ENCODE measurements around the gene PKM. TPM values are rescaled to one million over a fixed set of nuclear protein-coding genes. Genes with fewer than 3 reads are reported as not detected.

PKM gene
- total RNA-seq, 4 donors from 2014 or later = 307 to 392 (median 318) TPM

DNA sequence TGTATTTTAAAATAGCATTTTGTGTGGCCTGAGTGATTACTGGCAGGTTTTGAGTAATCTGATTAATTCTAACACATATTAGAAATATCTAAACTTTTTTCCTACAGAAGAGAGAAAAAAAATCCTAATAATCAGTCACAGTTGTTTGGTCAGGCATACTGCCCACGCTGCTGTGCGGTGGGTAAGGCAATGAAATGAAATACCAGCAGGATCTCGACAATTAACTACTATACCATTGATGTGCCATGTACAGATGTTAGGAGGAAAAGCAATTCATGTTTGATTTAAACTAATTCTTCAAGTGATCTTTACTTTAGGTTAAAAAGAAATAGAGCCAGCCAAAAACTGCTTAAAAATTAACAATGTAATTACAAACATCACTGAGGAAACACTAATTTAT is 38.6 kb downstream of the PKM start:
- DNase-seq = no peak
- Histone ChIP-seq H3K36me3 (no peaks in the 10 kb centered on the region), H3K27me3 (no peaks in the 10 kb centered on the region), H3K4me1 (peaks cover 0 to 8% (median 0%) of the 10 kb centered on the region in 4 donors), H3K4me3 (no peak overlapping the region), H3K9me3 (no peaks in the 10 kb centered on the region), H3K27ac (no peak overlapping the region)
- TF ChIP-seq, protein P1, sequence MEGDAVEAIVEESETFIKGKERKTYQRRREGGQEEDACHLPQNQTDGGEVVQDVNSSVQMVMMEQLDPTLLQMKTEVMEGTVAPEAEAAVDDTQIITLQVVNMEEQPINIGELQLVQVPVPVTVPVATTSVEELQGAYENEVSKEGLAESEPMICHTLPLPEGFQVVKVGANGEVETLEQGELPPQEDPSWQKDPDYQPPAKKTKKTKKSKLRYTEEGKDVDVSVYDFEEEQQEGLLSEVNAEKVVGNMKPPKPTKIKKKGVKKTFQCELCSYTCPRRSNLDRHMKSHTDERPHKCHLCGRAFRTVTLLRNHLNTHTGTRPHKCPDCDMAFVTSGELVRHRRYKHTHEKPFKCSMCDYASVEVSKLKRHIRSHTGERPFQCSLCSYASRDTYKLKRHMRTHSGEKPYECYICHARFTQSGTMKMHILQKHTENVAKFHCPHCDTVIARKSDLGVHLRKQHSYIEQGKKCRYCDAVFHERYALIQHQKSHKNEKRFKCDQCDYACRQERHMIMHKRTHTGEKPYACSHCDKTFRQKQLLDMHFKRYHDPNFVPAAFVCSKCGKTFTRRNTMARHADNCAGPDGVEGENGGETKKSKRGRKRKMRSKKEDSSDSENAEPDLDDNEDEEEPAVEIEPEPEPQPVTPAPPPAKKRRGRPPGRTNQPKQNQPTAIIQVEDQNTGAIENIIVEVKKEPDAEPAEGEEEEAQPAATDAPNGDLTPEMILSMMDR (IDR thresholded peaks at IDR 0.05) = no peak
- no peak for TF ChIP-seq POLR2A (IDR thresholded peaks at IDR 0.05)

DNA sequence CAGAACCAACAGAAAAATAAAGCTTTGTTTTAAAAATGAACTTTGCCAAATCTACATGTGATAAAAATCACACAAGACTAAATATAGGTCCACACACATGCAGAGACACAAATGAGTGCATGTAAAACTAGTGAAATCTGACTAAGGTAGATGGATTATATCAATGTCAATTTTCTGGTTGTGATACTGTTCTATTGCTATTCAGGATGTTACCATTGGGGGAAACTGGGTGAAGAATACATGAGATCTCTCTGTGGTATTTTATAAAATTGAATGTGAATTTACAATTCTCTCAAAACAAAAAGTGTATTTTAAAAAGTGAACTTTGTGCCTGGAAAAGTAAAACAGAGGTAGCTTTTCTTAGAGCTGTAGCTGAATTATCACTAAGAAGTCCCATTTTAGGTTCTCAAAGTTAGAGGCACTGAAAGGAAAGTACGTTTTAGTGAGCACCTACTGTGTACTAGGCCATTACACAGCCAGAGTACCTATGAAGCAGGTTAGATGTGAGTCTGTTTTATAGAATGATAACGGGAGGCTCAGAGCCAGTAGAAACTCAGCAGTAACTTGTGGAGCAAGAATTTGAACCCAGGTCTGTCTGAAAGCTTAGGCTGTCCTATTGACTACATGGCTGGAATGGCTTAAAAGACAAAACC is 41.6 kb downstream of the PKM start:
- DNase-seq = no peak
- Histone ChIP-seq H3K36me3 (no peaks in the 10 kb centered on the region), H3K9me3 (no peaks in the 10 kb centered on the region), H3K4me3 (no peak overlapping the region), H3K4me1 (peaks cover 0 to 11% (median 0%) of the 10 kb centered on the region in 4 donors), H3K27ac (no peak overlapping the region), H3K27me3 (no peaks in the 10 kb centered on the region)
- TF ChIP-seq POLR2A (IDR thresholded peaks at IDR 0.05) = no peak
- TF ChIP-seq, protein P1 (IDR thresholded peaks at IDR 0.05) = no peak

DNA sequence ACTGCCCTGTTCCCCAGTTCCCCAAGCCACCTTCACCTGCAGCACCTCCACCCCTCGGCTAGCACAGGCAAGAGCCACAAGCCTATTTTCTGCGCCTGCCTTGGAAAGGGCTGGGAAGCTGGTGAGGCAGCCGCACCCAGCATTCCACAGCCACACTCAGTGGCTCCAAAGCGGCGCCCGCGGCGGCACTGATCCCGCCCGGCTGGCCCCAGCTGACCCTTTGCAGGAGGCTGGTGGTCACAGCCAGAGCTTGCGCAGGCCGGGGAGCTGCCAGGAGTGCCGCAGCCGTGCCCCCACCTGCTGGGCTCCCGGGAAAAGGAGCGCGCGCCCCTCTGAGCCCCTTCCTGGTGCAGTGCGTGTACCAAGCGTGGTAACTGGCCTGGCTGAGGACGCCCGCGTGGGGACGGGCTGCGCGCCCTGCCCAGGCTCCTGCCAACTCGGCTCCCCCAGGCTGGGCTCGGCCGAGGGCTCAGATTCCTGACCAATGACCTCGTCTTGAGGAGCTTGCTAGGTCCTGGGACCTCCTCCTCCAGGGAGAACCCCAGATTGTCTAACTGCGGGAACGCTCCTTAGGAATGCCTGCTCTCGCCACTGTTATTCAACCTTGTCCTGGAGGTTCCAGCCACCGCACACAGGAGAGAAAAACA is 46.7 kb downstream of the PKM start:
- peak in 1 of 3 donors; percentile 70 for DNase-seq
- Histone ChIP-seq H3K36me3 (no peaks in the 10 kb centered on the region), H3K27ac (no peak overlapping the region), H3K4me1 (peaks cover 0 to 16% (median 0%) of the 10 kb centered on the region in 4 donors), H3K27me3 (no peaks in the 10 kb centered on the region), H3K4me3 (peak overlapping the region in 3 of 4 donors; percentile 15 to 48 (median 41)), H3K9me3 (no peaks in the 10 kb centered on the region)
- TF ChIP-seq POLR2A (IDR thresholded peaks at IDR 0.05) = peak in 1 of 2 donors; percentile 32
- TF ChIP-seq, protein P1 (IDR thresholded peaks at IDR 0.05) = no peak

DNA sequence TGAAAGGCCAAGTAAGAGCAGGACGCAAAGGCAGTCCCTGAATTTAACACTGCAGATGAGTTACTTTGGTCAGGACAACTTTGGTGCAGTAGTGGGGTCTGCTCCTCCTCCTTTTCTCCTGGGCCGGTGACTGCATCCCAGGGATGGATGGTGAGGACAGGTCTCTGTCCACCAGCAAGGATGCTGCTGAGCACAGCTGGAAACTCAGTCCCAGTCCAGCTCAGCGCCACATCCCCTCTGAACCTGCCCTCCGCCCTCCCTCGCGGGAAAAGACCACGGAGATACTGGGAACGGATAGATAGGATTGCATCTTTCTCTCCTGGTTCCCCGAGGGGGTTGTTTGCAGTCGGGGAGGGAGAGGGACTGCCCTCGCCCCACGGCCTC is 47.2 kb downstream of the PKM start:
- peak overlapping the region in 2 of 4 donors; percentile 41 to 48 for H3K4me3 ChIP-seq
- no peaks in the 10 kb centered on the region for H3K27me3 ChIP-seq
- H3K9me3 ChIP-seq = no peaks in the 10 kb centered on the region
- H3K36me3 ChIP-seq = no peaks in the 10 kb centered on the region
- H3K4me1 ChIP-seq = peaks cover 0 to 16% (median 0%) of the 10 kb centered on the region in 4 donors
- TF ChIP-seq, protein P1 (IDR thresholded peaks at IDR 0.05) = no peak
- H3K27ac ChIP-seq = no peak overlapping the region
- DNase-seq = no peak

DNA sequence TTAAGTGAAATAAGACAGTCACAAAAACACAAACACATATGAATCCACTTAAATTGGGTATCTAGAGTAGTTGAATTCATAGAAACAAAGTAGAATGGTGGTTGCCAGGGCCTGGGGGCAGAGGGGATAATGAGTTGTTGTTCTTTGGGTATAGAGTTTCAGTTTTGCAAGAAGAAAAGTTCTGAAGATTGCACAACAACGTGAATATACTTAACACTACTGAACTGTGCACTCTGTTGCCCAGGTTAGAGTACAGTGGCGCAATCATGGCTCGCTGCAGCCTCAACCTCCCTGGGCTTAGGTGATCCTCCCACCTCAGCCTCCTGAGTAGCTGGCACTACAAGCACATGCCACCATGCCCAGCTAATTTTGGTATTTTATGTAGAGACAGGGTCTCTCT is 48.3 kb downstream of the PKM start:
- DNase-seq = peak in 1 of 3 donors; percentile 54
- TF ChIP-seq, protein P1 (IDR thresholded peaks at IDR 0.05) = no peak
- no peak for TF ChIP-seq POLR2A (IDR thresholded peaks at IDR 0.05)

More for the DNA sequence above, 48.3 kb downstream of the PKM start:
- no peak overlapping the region for H3K4me3 ChIP-seq
- H3K9me3 ChIP-seq = no peaks in the 10 kb centered on the region
- no peak overlapping the region for H3K27ac ChIP-seq
- no peaks in the 10 kb centered on the region for H3K27me3 ChIP-seq
- peaks cover 0 to 16% (median 0%) of the 10 kb centered on the region in 4 donors for H3K4me1 ChIP-seq
- H3K36me3 ChIP-seq = no peaks in the 10 kb centered on the region

Data from Peyer's patch (tissue), 4 donors.